ENCODE results near the gene PRXL2A. TPM values are rescaled to one million over a fixed set of nuclear protein-coding genes. Genes with fewer than 3 reads are reported as not detected.

The PRXL2A gene
- total RNA-seq, 1 donor from 2014 or later = 33.3 TPM

- H3K27me3 ChIP-seq (ENCODE audit: low read depth) = no peaks in the 10 kb centered on the region
- intact Hi-C loops (cut with DNase I) = no loop called here
- no peaks in the 10 kb centered on the region for H3K9me3 ChIP-seq
- peaks cover 62% of the 10 kb centered on the region for H3K4me1 ChIP-seq
- no peak for ATAC-seq
- H3K27ac ChIP-seq = no peak overlapping the region
- H3K36me3 ChIP-seq = no peaks in the 10 kb centered on the region
- no peak for TF ChIP-seq CTCF (IDR thresholded peaks at IDR 0.05)
- no peak overlapping the region for H3K4me3 ChIP-seq
- DNase-seq = no peak
Observed at GRCh38 chr10:80451132-80451531, 42.8 kb downstream of the PRXL2A start.

- Histone ChIP-seq H3K27ac (peak overlapping the region; percentile 3), H3K4me3 (no peak overlapping the region), H3K27me3 (ENCODE audit: low read depth) (no peaks in the 10 kb centered on the region), H3K4me1 (peaks cover 67% of the 10 kb centered on the region), H3K9me3 (no peaks in the 10 kb centered on the region), H3K36me3 (no peaks in the 10 kb centered on the region)
- ATAC-seq (no peak), DNase-seq (no peak)
- no peak for TF ChIP-seq CTCF (IDR thresholded peaks at IDR 0.05)
- intact Hi-C loops (cut with DNase I) = no loop called here
Observed at GRCh38 chr10:80452069-80452468, 43.7 kb downstream of the PRXL2A start.

- Histone ChIP-seq H3K27me3 (ENCODE audit: low read depth) (no peaks in the 10 kb centered on the region), H3K36me3 (peaks cover 3% of the 10 kb centered on the region), H3K9me3 (no peaks in the 10 kb centered on the region), H3K27ac (peak overlapping the region; percentile 3), H3K4me1 (peaks cover 67% of the 10 kb centered on the region), H3K4me3 (no peak overlapping the region)
- DNase-seq = no peak
- intact Hi-C loops (cut with DNase I) = no loop called here
- no peak for ATAC-seq
- no peak for TF ChIP-seq CTCF (IDR thresholded peaks at IDR 0.05)
Observed at GRCh38 chr10:80452640-80453039, 44.3 kb downstream of the PRXL2A start.

- peaks cover 67% of the 10 kb centered on the region for H3K4me1 ChIP-seq
- DNase-seq = no peak
Observed at GRCh38 chr10:80453056-80453841, 44.9 kb downstream of the PRXL2A start.

GRCh38 chr10:80453842-80454512 lies 45.6 kb downstream of the PRXL2A start, which contains the start of gene TSPAN14:
TSS of gene TSPAN14 (plus strand) at chr10:80454310. CDS start at chr10:80489234, 34,924 bp downstream.
- H3K4me1 ChIP-seq = peaks cover 67% of the 10 kb centered on the region
- no peak for TF ChIP-seq CTCF (IDR thresholded peaks at IDR 0.05)
- H3K27me3 ChIP-seq (ENCODE audit: low read depth) = no peaks in the 10 kb centered on the region
- ATAC-seq (peak; percentile 86 to 91), DNase-seq (peak; percentile 92)
- intact Hi-C loops (cut with DNase I) = no loop called here
- H3K4me3 ChIP-seq = peak within 1 kb of the TSS; percentile 87
- H3K36me3 ChIP-seq = peaks cover 6% of the 10 kb centered on the region
- H3K27ac ChIP-seq = peak within 1 kb of the TSS; percentile 98
- no peaks in the 10 kb centered on the region for H3K9me3 ChIP-seq

More at GRCh38 chr10:80453056-80453841, 44.9 kb downstream of the PRXL2A start:
- H3K4me3 ChIP-seq = peak overlapping the region; percentile 52
- H3K27ac ChIP-seq = peak overlapping the region; percentile 86
- no peaks in the 10 kb centered on the region for H3K9me3 ChIP-seq
- peaks cover 6% of the 10 kb centered on the region for H3K36me3 ChIP-seq
- intact Hi-C loops (cut with DNase I) = no loop called here
- no peak for ATAC-seq
- TF ChIP-seq CTCF (IDR thresholded peaks at IDR 0.05) = no peak
- no peaks in the 10 kb centered on the region for H3K27me3 ChIP-seq (ENCODE audit: low read depth)
